ENCODE measurements around the gene ADGRV1. TPM values are rescaled to one million over a fixed set of nuclear protein-coding genes. Genes with fewer than 3 reads are reported as not detected.

The ADGRV1 gene
- total RNA-seq, 1 experiment from 2014 or later, result 64.8 TPM

GRCh38 chr5:90982576-90982975 lies 424.0 kb downstream of the ADGRV1 start:
- H3T11ph ChIP-seq (ENCODE audit: low read length), result no peak overlapping the region
- H4K91ac ChIP-seq (ENCODE audit: insufficient read length, low read depth, low read length), result no peak overlapping the region
- no peaks in the 10 kb centered on the region for H3K4me1 ChIP-seq (ENCODE audit: insufficient read depth, low read length)
- H2BK20ac ChIP-seq (ENCODE audit: low read depth, low read length, poor library complexity, severe bottlenecking), result no peak overlapping the region
- no peak overlapping the region for H4K8ac ChIP-seq (replicated peaks; ENCODE audit: insufficient read length, low read depth, low read length)
- no CpG with 5 or more reads among the region's 4 CpGs for WGBS (ENCODE audit: extremely low coverage, insufficient read length, low lambda C conversion rate)
- DNase-seq, result no peak
- H3K9me3 Mint-ChIP-seq, result no peaks in the 10 kb centered on the region
- no peaks in the 10 kb centered on the region for H4K20me1 ChIP-seq (ENCODE audit: control insufficient read depth, insufficient read depth, insufficient read length)
- no peaks in the 10 kb centered on the region for H3K79me2 ChIP-seq (ENCODE audit: insufficient read depth, low read length)
- no peak overlapping the region for H3K4me3 Mint-ChIP-seq
- no peak overlapping the region for H3K4ac ChIP-seq (ENCODE audit: low read depth, low read length)
- no peaks in the 10 kb centered on the region for H3K27me3 ChIP-seq (ENCODE audit: insufficient read depth, low read length)
- no peaks in the 10 kb centered on the region for H3K79me1 ChIP-seq (ENCODE audit: insufficient read depth, low read depth, low read length, poor library complexity, severe bottlenecking)
- H2BK5ac ChIP-seq (ENCODE audit: insufficient read length, low read length), result no peak overlapping the region
- no peak for TF ChIP-seq CTCF (conservative IDR thresholded peaks at IDR 0.05)
- H2AFZ ChIP-seq (ENCODE audit: low read length), result no peak overlapping the region
- no peak overlapping the region for H4K5ac ChIP-seq (ENCODE audit: insufficient read length, low read depth, low read length)
- no peak overlapping the region for H3K9ac ChIP-seq (ENCODE audit: extremely low read depth, insufficient read length, low read length)
- H3K4me1 Mint-ChIP-seq, result no peaks in the 10 kb centered on the region
- H3K23ac ChIP-seq (ENCODE audit: insufficient read length, low read depth, low read length), result no peak overlapping the region
- H3K56ac ChIP-seq (ENCODE audit: insufficient read length, low read depth, low read length), result no peak overlapping the region
- H3K23me2 ChIP-seq (ENCODE audit: insufficient read length, low read depth, low read length, poor library complexity, severe bottlenecking), result no peaks in the 10 kb centered on the region
- H3K9me3 ChIP-seq (ENCODE audit: control insufficient read depth, low read depth, low read length), result no peaks in the 10 kb centered on the region
- no peak overlapping the region for H3K4me2 ChIP-seq (ENCODE audit: insufficient read depth, insufficient read length, low read length)
- H2BK12ac ChIP-seq (ENCODE audit: insufficient read length, low read depth, low read length), result no peak overlapping the region
- H3K14ac ChIP-seq (ENCODE audit: insufficient read depth, low read length), result no peak overlapping the region
- no peak overlapping the region for H3K27ac Mint-ChIP-seq
- no peak overlapping the region for H2BK15ac ChIP-seq (ENCODE audit: low read depth, low read length)
- no peak overlapping the region for H3K27ac ChIP-seq (ENCODE audit: insufficient read length, low read depth, low read length)
- H2AK5ac ChIP-seq (ENCODE audit: insufficient read length, low read length), result no peak overlapping the region
- no peak overlapping the region for H3K18ac ChIP-seq (ENCODE audit: insufficient read length, low read depth, low read length)
- H3K27me3 Mint-ChIP-seq (ENCODE audit: low read depth), result no peaks in the 10 kb centered on the region
- no peak overlapping the region for H2BK120ac ChIP-seq (ENCODE audit: low read depth, low read length, poor library complexity, severe bottlenecking)
- peaks cover 0 to 3% (median 0%) of the 10 kb centered on the region in 3 experiments; a peak in 3 of 7 replicates for H3K36me3 Mint-ChIP-seq (ENCODE audit: insufficient read depth in 1 of 3, low read depth in 3 of 3)

Measured in H9 (cell line).